HepG2 (cell line): ENCODE measurements around the gene ESYT1. TPM values are rescaled to one million over a fixed set of nuclear protein-coding genes. Genes with fewer than 3 reads are reported as not detected.
A peak's percentile ranks its signal among the peaks of the same experiment; 100 is the strongest.

Source experiments
- AKNA ChIP-seq: sonication (generic); formaldehyde crosslinking; IDR thresholded peaks from 2 replicates; pipeline ENCODE4 v1.4.0; 2020; ENCODE audit warnings: missing genetic modification reagents, borderline replicate concordance
- HNRNPH1 ChIP-seq: fragments of 200-400 bp; formaldehyde crosslinking; optimal IDR thresholded peaks from 2 replicates; pipeline ENCODE3; 2017; ENCODE audit warnings: mild to moderate bottlenecking, low read depth, low read length
- PAXIP1 ChIP-seq: sonication (generic); formaldehyde crosslinking; conservative IDR thresholded peaks from 2 replicates; pipeline ENCODE4 v1.4.0; 2020; ENCODE audit warnings: mild to moderate bottlenecking, missing genetic modification reagents, moderate library complexity
- SIN3B ChIP-seq: fragments of 150-350 bp; IDR thresholded peaks from 2 replicates; pipeline ENCODE4 v1.6.1; 2014; ENCODE audit warnings: low read length
- SMARCC2 ChIP-seq: fragments of 450-650 bp; IDR thresholded peaks from 2 replicates; pipeline ENCODE4 v1.6.1; 2017; ENCODE audit warnings: antibody characterized with exemption, mild to moderate bottlenecking
- STAT5B ChIP-seq: sonication (generic); formaldehyde crosslinking; IDR thresholded peaks from 2 replicates; pipeline ENCODE4 v1.4.0; 2020; ENCODE audit warnings: missing genetic modification reagents
- TBL1XR1 ChIP-seq: fragments of 150-350 bp; IDR thresholded peaks from 2 replicates; pipeline ENCODE4 v1.6.1; 2014; ENCODE audit warnings: borderline replicate concordance, low read length; ENCODE audit not compliant: partially characterized antibody
- ZNF577 ChIP-seq: sonication (generic); formaldehyde crosslinking; IDR thresholded peaks from 2 replicates; pipeline ENCODE4 v1.4.0; 2020; ENCODE audit warnings: mild to moderate bottlenecking, low read depth, missing genetic modification reagents, borderline replicate concordance
- ZNF740 ChIP-seq: sonication (generic); formaldehyde crosslinking; IDR thresholded peaks from 2 replicates; pipeline ENCODE4 v1.4.0; 2020; ENCODE audit warnings: missing genetic modification reagents
- ZNF770 ChIP-seq: sonication (generic); formaldehyde crosslinking; IDR thresholded peaks from 2 replicates; pipeline ENCODE4 v1.5.0; 2020; ENCODE audit warnings: mild to moderate bottlenecking, missing genetic modification reagents
- polyA plus RNA-seq, 8 experiments: library from polyadenylated mRNA; depleted of rRNA in 3 of 8; stranded (reverse) in 7 of 8; unstranded in 1 of 8; fragments of >200 nt; fragmentation: Illumina TruSeq in 4 of 8; extraction: Trizol in 4 of 8; gene quantifications; 2 replicates each; pipeline versions ENCODE4 v1.2.1 to v1.2.3, GENCODE V29; 2011 to 2016; ENCODE audit warnings: low read depth in 4 of 8, missing spikeins in 1 of 8, mixed read lengths in 1 of 8; ENCODE audit not compliant: insufficient read depth in 1 of 8
- total RNA-seq, 5 experiments: library from RNA; depleted of rRNA; stranded (reverse); fragments of >200 nt; fragmentation: Illumina TruSeq; extraction: Trizol; gene quantifications; 2 replicates each; pipeline ENCODE4 v1.2.3, GENCODE V29; 2016; ENCODE audit warnings: low read depth in 1 of 5
- TF ChIP-seq, protein P1 (sequence below): sonication (generic); formaldehyde crosslinking; conservative IDR thresholded peaks from 2 replicates; pipeline ENCODE4 v1.8.0; 2022; ENCODE audit warnings: low read depth, missing genetic modification reagents

Gene ESYT1
- total and polyA plus RNA-seq, 2 of the 13 experiments (the other 11 are each of a cell fraction or from before 2014, with no cell fraction given), result 66.9 to 71.0 TPM

GRCh38 chr12:56116267-56117081, 11.6 kb upstream of the ESYT1 start, which contains the start of gene RPL41 (continued):
- TF ChIP-seq, protein P1, sequence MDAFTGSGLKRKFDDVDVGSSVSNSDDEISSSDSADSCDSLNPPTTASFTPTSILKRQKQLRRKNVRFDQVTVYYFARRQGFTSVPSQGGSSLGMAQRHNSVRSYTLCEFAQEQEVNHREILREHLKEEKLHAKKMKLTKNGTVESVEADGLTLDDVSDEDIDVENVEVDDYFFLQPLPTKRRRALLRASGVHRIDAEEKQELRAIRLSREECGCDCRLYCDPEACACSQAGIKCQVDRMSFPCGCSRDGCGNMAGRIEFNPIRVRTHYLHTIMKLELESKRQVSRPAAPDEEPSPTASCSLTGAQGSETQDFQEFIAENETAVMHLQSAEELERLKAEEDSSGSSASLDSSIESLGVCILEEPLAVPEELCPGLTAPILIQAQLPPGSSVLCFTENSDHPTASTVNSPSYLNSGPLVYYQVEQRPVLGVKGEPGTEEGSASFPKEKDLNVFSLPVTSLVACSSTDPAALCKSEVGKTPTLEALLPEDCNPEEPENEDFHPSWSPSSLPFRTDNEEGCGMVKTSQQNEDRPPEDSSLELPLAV (CRISPR knock-in tag), result no peak
- TF ChIP-seq STAT5B (0 out of 2 replicates have a peak, but pooled peaks have one; percentile 74), HNRNPH1 (no peak), SIN3B (peak; percentile 64; the same call in 1 of the 2 replicates), ZNF577 (peak; percentile 80; the same call in 1 of the 2 replicates), AKNA (CRISPR knock-in tag) (0 out of 2 replicates have a peak, but pooled peaks have one; percentile 27), TBL1XR1 (peak; percentile 8), ZNF740 (peak; percentile 99), PAXIP1 (peak; percentile 57), SMARCC2 (no peak), ZNF770 (0 out of 2 replicates have a peak, but pooled peaks have one; percentile 3)
